ENCODE measurements around the gene SLC2A13. TPM values are rescaled to one million over a fixed set of nuclear protein-coding genes. Genes with fewer than 3 reads are reported as not detected.

Gene SLC2A13
- total and polyA plus RNA-seq, 2 experiments from 2014 or later: 10.4 to 13.8 TPM

- no peak for TF ChIP-seq CTCF (IDR thresholded peaks at IDR 0.05; ENCODE audit: low read depth, low read length)
These were observed 31.4 kb upstream of the SLC2A13 start for GRCh38 chr12:40137252-40137651.

GRCh38 chr12:40127408-40127807, 21.5 kb upstream of the SLC2A13 start:
- Histone ChIP-seq H3K9me3 (ENCODE audit: low read depth) (no peaks in the 10 kb centered on the region), H3K36me3 (no peaks in the 10 kb centered on the region), H3K4me1 (ENCODE audit: low read depth) (no peaks in the 10 kb centered on the region), H3K27ac (no peak overlapping the region), H3K4me3 (no peak overlapping the region), H3K27me3 (no peaks in the 10 kb centered on the region)
- DNase-seq (ENCODE audit: low read depth in 1 of 2, low spot score in 1 of 2): no peak
- no peak for TF ChIP-seq CTCF (IDR thresholded peaks at IDR 0.05; ENCODE audit: low read depth, low read length)

More at GRCh38 chr12:40137252-40137651, 31.4 kb upstream of the SLC2A13 start:
- Histone ChIP-seq H3K36me3 (no peaks in the 10 kb centered on the region), H3K4me1 (ENCODE audit: low read depth) (no peaks in the 10 kb centered on the region), H3K9me3 (ENCODE audit: low read depth) (no peaks in the 10 kb centered on the region), H3K4me3 (no peak overlapping the region), H3K27me3 (no peaks in the 10 kb centered on the region), H3K27ac (no peak overlapping the region)
- DNase-seq (ENCODE audit: low read depth in 1 of 2, low spot score in 1 of 2): no peak

GRCh38 chr12:40123496-40123895, 17.6 kb upstream of the SLC2A13 start:
- no peak overlapping the region for H3K4me3 ChIP-seq
- H3K27ac ChIP-seq: no peak overlapping the region
- no peaks in the 10 kb centered on the region for H3K4me1 ChIP-seq (ENCODE audit: low read depth)
- no peaks in the 10 kb centered on the region for H3K9me3 ChIP-seq (ENCODE audit: low read depth)
- H3K27me3 ChIP-seq: no peaks in the 10 kb centered on the region
- DNase-seq (ENCODE audit: low read depth in 1 of 2, low spot score in 1 of 2): peak in 1 of 2 donors; percentile 23
- TF ChIP-seq CTCF (IDR thresholded peaks at IDR 0.05; ENCODE audit: low read depth, low read length): no peak
- H3K36me3 ChIP-seq: no peaks in the 10 kb centered on the region

- H3K27ac ChIP-seq: no peak overlapping the region
- no peak for TF ChIP-seq CTCF (IDR thresholded peaks at IDR 0.05; ENCODE audit: low read depth, low read length)
- no peak for DNase-seq (ENCODE audit: low read depth in 1 of 2, low spot score in 1 of 2)
- no peaks in the 10 kb centered on the region for H3K27me3 ChIP-seq
- no peaks in the 10 kb centered on the region for H3K9me3 ChIP-seq (ENCODE audit: low read depth)
- H3K4me3 ChIP-seq: no peak overlapping the region
- no peaks in the 10 kb centered on the region for H3K36me3 ChIP-seq
- H3K4me1 ChIP-seq (ENCODE audit: low read depth): no peaks in the 10 kb centered on the region
These were observed 17.0 kb upstream of the SLC2A13 start for GRCh38 chr12:40122842-40123241.

GRCh38 chr12:40117818-40118217, 11.9 kb upstream of the SLC2A13 start:
- H3K36me3 ChIP-seq: no peaks in the 10 kb centered on the region

More at GRCh38 chr12:40117818-40118217, 11.9 kb upstream of the SLC2A13 start:
- no peaks in the 10 kb centered on the region for H3K4me1 ChIP-seq (ENCODE audit: low read depth)
- H3K9me3 ChIP-seq (ENCODE audit: low read depth): no peaks in the 10 kb centered on the region
- no peaks in the 10 kb centered on the region for H3K27me3 ChIP-seq
- TF ChIP-seq CTCF (IDR thresholded peaks at IDR 0.05; ENCODE audit: low read depth, low read length): no peak
- no peak for DNase-seq (ENCODE audit: low read depth in 1 of 2, low spot score in 1 of 2)
- no peak overlapping the region for H3K27ac ChIP-seq
- H3K4me3 ChIP-seq: no peak overlapping the region
